H1 (cell line): Measurements from ENCODE around the gene PTPRD. TPM values are rescaled to one million over a fixed set of nuclear protein-coding genes. Genes with fewer than 3 reads are reported as not detected.

Experiments
- CTCF ChIA-PET: fragments of 300-600 bp; sonication (Branson Sonifier 250); formaldehyde crosslinking; loops from one replicate; lab custom pipeline; 2021; ENCODE audit not compliant: partially characterized antibody; lab: Charles Lee
- POLR2A ChIA-PET: fragments of 300-600 bp; sonication (Branson Sonifier 250); formaldehyde crosslinking; loops from one replicate; lab custom pipeline; 2021; ENCODE audit warnings: inconsistent platforms; ENCODE audit not compliant: partially characterized antibody; lab: Charles Lee
- DNase-seq, 2 experiments: peaks; one replicate each; pipeline versions ENCODE4 v3.0.0 to v3.0.0-alpha.2; 2010 to 2022; ENCODE audit warnings: low spot score in 2 of 2, low read depth in 1 of 2, mixed read lengths in 1 of 2
- FAIRE-seq: peaks from 2 replicates; lab custom pipeline; 2011; peaks lifted over from hg19 to GRCh38; lab: Jason Lieb, UNC
- H2AFZ ChIP-seq: 2 replicates; pipeline ENCODE4 v1.8.1; 2012; ENCODE audit warnings: low read length, inconsistent platforms
- H2AK5ac ChIP-seq: 2 replicates; pipeline ENCODE4 v1.6.1; 2013; ENCODE audit warnings: low read depth, low read length
- H2BK120ac ChIP-seq: replicated peaks from 2 replicates; pipeline ENCODE3; 2013; ENCODE audit warnings: low read depth, low read length, inconsistent platforms
- H2BK12ac ChIP-seq: 2 replicates; pipeline ENCODE4 v1.6.1; 2013; ENCODE audit warnings: low read depth, low read length
- H2BK15ac ChIP-seq: 2 replicates; pipeline ENCODE4 v1.6.1; 2013; ENCODE audit warnings: low read length
- H2BK20ac ChIP-seq: 2 replicates; pipeline ENCODE4 v1.6.1; 2013; ENCODE audit warnings: low read length
- H2BK5ac ChIP-seq: 2 replicates; pipeline ENCODE4 v1.6.1; 2013; ENCODE audit warnings: low read depth, low read length
- H3K14ac ChIP-seq: 2 replicates; pipeline ENCODE4 v1.6.1; 2013; ENCODE audit warnings: inconsistent platforms; ENCODE audit not compliant: insufficient read length
- H3K18ac ChIP-seq: 2 replicates; pipeline ENCODE4 v1.6.1; 2013; ENCODE audit warnings: low read length; ENCODE audit errors: extremely low read depth
- H3K23ac ChIP-seq: 2 replicates; pipeline ENCODE4 v1.6.1; 2013; ENCODE audit warnings: inconsistent platforms; ENCODE audit not compliant: insufficient read length
- H3K23me2 ChIP-seq: 2 replicates; pipeline ENCODE4 v1.6.1; 2013; ENCODE audit warnings: low read depth, low read length
- H3K27ac ChIP-seq: 2 replicates; pipeline ENCODE4 v1.6.1; 2011; ENCODE audit warnings: low read depth, low read length, inconsistent platforms
- H3K27me3 ChIP-seq, 4 experiments: replicated peaks in 1 of 4; 1 replicate in 1 of 4; 2 replicates in 3 of 4; pipeline versions ENCODE4 v1.6.1 to v1.8.1; 2011 to 2013; ENCODE audit warnings: low read length in 3 of 4, mild to moderate bottlenecking in 3 of 4, inconsistent platforms in 2 of 4, mixed read lengths in 2 of 4, moderate library complexity in 1 of 4; ENCODE audit not compliant: control insufficient read depth in 3 of 4, insufficient read depth in 3 of 4; ENCODE audit errors: extremely low read depth in 1 of 4
- H3K36me3 ChIP-seq, 4 experiments: 2 replicates each; pipeline versions ENCODE4 v1.6.1 to v1.8.1; 2011 to 2013; ENCODE audit warnings: mild to moderate bottlenecking in 4 of 4, low read length in 3 of 4, moderate library complexity in 2 of 4, control low read depth in 1 of 4, inconsistent platforms in 1 of 4; ENCODE audit not compliant: insufficient read depth in 4 of 4, control insufficient read depth in 2 of 4
- H3K4ac ChIP-seq: replicated peaks from 2 replicates; pipeline ENCODE3; 2013; ENCODE audit warnings: low read length, low read depth, mixed read lengths, inconsistent platforms; ENCODE audit not compliant: insufficient read length
- H3K4me1 ChIP-seq, 4 experiments: replicated peaks in 1 of 4; 1 replicate in 1 of 4; 2 replicates in 3 of 4; pipeline versions ENCODE4 v1.6.1 to v1.8.1; 2011 to 2013; ENCODE audit warnings: low read length in 3 of 4, inconsistent platforms in 2 of 4, mixed read lengths in 1 of 4; ENCODE audit not compliant: insufficient read depth in 4 of 4, control insufficient read depth in 3 of 4
- H3K4me2 ChIP-seq, 2 experiments: 2 replicates each; pipeline versions ENCODE4 v1.6.1 to v1.8.1; 2011 to 2013; ENCODE audit warnings: low read depth in 2 of 2, low read length in 2 of 2, control low read depth in 1 of 2, inconsistent platforms in 1 of 2, mild to moderate bottlenecking in 1 of 2; ENCODE audit not compliant: insufficient read depth in 1 of 2
- H3K4me3 ChIP-seq, 4 experiments: fragments of 200-600, 300-600 bp in 1 of 4; sonication (generic), shearing (Covaris generic), sonication (Bioruptor Twin) in 1 of 4; 2 replicates each; pipeline versions ENCODE4 v1.5.1 to v1.8.1; 2011 to 2016; ENCODE audit warnings: low read length in 4 of 4, low read depth in 3 of 4, control low read depth in 2 of 4, inconsistent platforms in 2 of 4, mild to moderate bottlenecking in 2 of 4, mixed read lengths in 1 of 4, moderate library complexity in 1 of 4; ENCODE audit not compliant: insufficient read depth in 2 of 4; ENCODE audit errors: extremely low read depth in 1 of 4
- H3K56ac ChIP-seq: replicated peaks from 2 replicates; pipeline ENCODE3; 2013; ENCODE audit warnings: low read depth, mild to moderate bottlenecking, mixed read lengths, low read length, inconsistent platforms; ENCODE audit not compliant: insufficient read length
- H3K79me1 ChIP-seq: 2 replicates; pipeline ENCODE4 v1.6.1; 2013; ENCODE audit warnings: low read depth, low read length, control low read depth
- H3K79me2 ChIP-seq, 2 experiments: 2 replicates each; pipeline versions ENCODE4 v1.6.1 to v1.8.1; 2012 to 2013; ENCODE audit warnings: low read length in 2 of 2, mild to moderate bottlenecking in 2 of 2, inconsistent platforms in 1 of 2; ENCODE audit not compliant: insufficient read depth in 2 of 2, control insufficient read depth in 1 of 2
- H3K9ac ChIP-seq, 4 experiments: replicated peaks in 1 of 4; 1 replicate in 1 of 4; 2 replicates in 3 of 4; pipeline versions ENCODE4 v1.6.1 to v1.8.1; 2011 to 2013; ENCODE audit warnings: low read depth in 3 of 4, low read length in 3 of 4, control low read depth in 2 of 4, mild to moderate bottlenecking in 2 of 4, moderate library complexity in 2 of 4, inconsistent platforms in 1 of 4; ENCODE audit errors: extremely low read depth in 1 of 4
- H3K9me3 ChIP-seq, 2 experiments: 2 replicates each; pipeline versions ENCODE4 v1.6.1 to v1.8.1; 2012 to 2013; ENCODE audit warnings: mild to moderate bottlenecking in 2 of 2, moderate library complexity in 2 of 2, control low read depth in 1 of 2, inconsistent platforms in 1 of 2, low read depth in 1 of 2, low read length in 1 of 2, mixed read lengths in 1 of 2; ENCODE audit not compliant: insufficient read depth in 2 of 2
- H4K20me1 ChIP-seq, 2 experiments: replicated peaks in 1 of 2; 2 replicates each; pipeline versions ENCODE3 to v1.8.1; 2011 to 2013; ENCODE audit warnings: inconsistent platforms in 2 of 2, low read length in 2 of 2, mild to moderate bottlenecking in 1 of 2; ENCODE audit not compliant: insufficient read depth in 2 of 2, control insufficient read depth in 1 of 2
- H4K5ac ChIP-seq: 2 replicates; pipeline ENCODE4 v1.6.1; 2013; ENCODE audit warnings: low read length, low read depth, mixed read lengths, inconsistent platforms; ENCODE audit not compliant: insufficient read length
- H4K8ac ChIP-seq: 2 replicates; pipeline ENCODE4 v1.8.0; 2013; ENCODE audit warnings: mild to moderate bottlenecking, moderate library complexity, low read length, inconsistent platforms; ENCODE audit not compliant: insufficient read depth; ENCODE audit errors: extremely low read depth
- H4K91ac ChIP-seq: replicated peaks from 2 replicates; pipeline ENCODE3; 2013; ENCODE audit warnings: low read length, mixed read lengths, inconsistent platforms; ENCODE audit not compliant: insufficient read length
- CEBPB ChIP-seq: IDR thresholded peaks from 2 replicates; pipeline ENCODE4 v1.6.1; 2012; ENCODE audit warnings: low read depth, low read length
- WGBS, 2 experiments: shearing (Covaris generic) in 1 of 2; methylation state at CpG; one replicate each; pipeline versions ENCODE4 v1.1.6 to v1.1.7; 2013 to 2015; ENCODE audit warnings: low lambda C conversion rate in 2 of 2, mixed read lengths in 2 of 2, inconsistent platforms in 1 of 2, low coverage in 1 of 2, missing lambda C conversion rate in 1 of 2; ENCODE audit not compliant: insufficient replicate concordance in 2 of 2, insufficient coverage in 1 of 2, insufficient read length in 1 of 2; ENCODE audit errors: extremely low coverage in 1 of 2, missing lambda C conversion rate in 1 of 2; 5-methylcytosine and 5-hydroxymethylcytosine counted together
- polyA plus RNA-seq, 7 experiments: library from polyadenylated mRNA; depleted of rRNA in 3 of 7; stranded (reverse) in 5 of 7; unstranded in 2 of 7; fragments of >200 nt in 5 of 7; fragments of 200-250 nt in 2 of 7; gene quantifications; 1 replicate in 5 of 7; 2 replicates in 1 of 7; 4 replicates in 1 of 7; pipeline versions ENCODE4 v1.2.1 to v1.2.3, GENCODE V29; 2011 to 2013; ENCODE audit warnings: missing spikeins in 2 of 7, mixed read lengths in 2 of 7
- total RNA-seq: library from RNA; stranded (reverse); fragmentation: NEBNext Ultra II Directional; extraction: Animal tissue kit (Norgen Biotek cat#: 25700); gene quantifications from 2 replicates; pipeline ENCODE4 v1.2.1, GENCODE V29; 2021
- TF ChIP-seq, protein P1 (sequence below): IDR thresholded peaks from 2 replicates; pipeline ENCODE4 v1.6.1; 2011; ENCODE audit warnings: low read length, improper control_type of control experiment

The PTPRD gene
- total and polyA plus RNA-seq, 2 of the 8 experiments (the other 6 are each of a cell fraction or from before 2014, with no cell fraction given) = 17.2 to 77.0 TPM

DNA sequence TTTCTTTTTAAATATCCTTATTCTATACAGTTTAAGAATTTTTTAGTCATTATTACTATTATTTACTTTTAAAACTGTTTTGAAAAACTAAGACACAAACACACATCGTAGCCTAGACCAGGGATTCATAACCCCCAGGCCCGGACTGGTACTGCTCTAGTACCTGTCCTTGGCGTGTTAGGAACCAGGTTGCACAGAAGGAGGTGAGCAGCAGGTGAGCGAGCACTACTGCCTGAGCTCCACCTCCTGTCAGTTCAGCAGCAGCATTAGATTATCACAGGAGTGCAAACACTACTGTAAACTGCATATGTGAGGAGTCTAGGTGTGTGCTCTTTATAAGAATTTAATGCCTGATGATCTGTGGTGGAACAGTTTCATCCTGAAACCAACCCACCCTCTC, 357.0 kb downstream of the PTPRD start:
- no peak for DNase-seq
- no peaks in the 10 kb centered on the region for H3K79me1 ChIP-seq
- H2BK120ac ChIP-seq = no peak overlapping the region
- H2AK5ac ChIP-seq = no peak overlapping the region
- H3K23ac ChIP-seq = no peak overlapping the region
- no peak overlapping the region for H2BK5ac ChIP-seq
- no peak overlapping the region for H3K4ac ChIP-seq
- H4K8ac ChIP-seq = no peak overlapping the region
- no peak overlapping the region for H3K56ac ChIP-seq
- H3K9ac ChIP-seq = no peak overlapping the region
- H2BK20ac ChIP-seq = no peak overlapping the region
- no peak overlapping the region for H3K27ac ChIP-seq
- FAIRE-seq = no peak
- H3K36me3 ChIP-seq = no peaks in the 10 kb centered on the region
- H3K18ac ChIP-seq = no peak overlapping the region
- no peak overlapping the region for H3K4me3 ChIP-seq
- no peaks in the 10 kb centered on the region for H3K23me2 ChIP-seq
- H4K20me1 ChIP-seq = no peaks in the 10 kb centered on the region
- H3K14ac ChIP-seq = no peak overlapping the region
- H3K4me1 ChIP-seq = no peaks in the 10 kb centered on the region
- no peaks in the 10 kb centered on the region for H3K9me3 ChIP-seq
- no peak overlapping the region for H2BK15ac ChIP-seq
- no peak overlapping the region for H4K5ac ChIP-seq
- H2AFZ ChIP-seq = no peak overlapping the region
- WGBS, 2 experiments = 96% methylated on average over 4 of the region's 4 CpGs; no CpG with 5 or more reads in 1 of the 2 experiments
- POLR2A ChIA-PET = no interaction called here
- H2BK12ac ChIP-seq = no peak overlapping the region
- H3K4me2 ChIP-seq = no peak overlapping the region
- no peak overlapping the region for H4K91ac ChIP-seq
- H3K79me2 ChIP-seq = no peaks in the 10 kb centered on the region
- no peaks in the 10 kb centered on the region for H3K27me3 ChIP-seq
- CTCF ChIA-PET = interaction anchor here (0.6 to 1.0 kb wide), 2 partner anchors 13 to 466 kb away, joined by 3 to 4 read pairs; no protein-coding TSS in a partner anchor
- TF ChIP-seq, protein P1, sequence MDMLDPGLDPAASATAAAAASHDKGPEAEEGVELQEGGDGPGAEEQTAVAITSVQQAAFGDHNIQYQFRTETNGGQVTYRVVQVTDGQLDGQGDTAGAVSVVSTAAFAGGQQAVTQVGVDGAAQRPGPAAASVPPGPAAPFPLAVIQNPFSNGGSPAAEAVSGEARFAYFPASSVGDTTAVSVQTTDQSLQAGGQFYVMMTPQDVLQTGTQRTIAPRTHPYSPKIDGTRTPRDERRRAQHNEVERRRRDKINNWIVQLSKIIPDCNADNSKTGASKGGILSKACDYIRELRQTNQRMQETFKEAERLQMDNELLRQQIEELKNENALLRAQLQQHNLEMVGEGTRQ = no peak
- TF ChIP-seq CEBPB = no peak
